ENCODE data around the gene PLEKHG4B.

GRCh38 chr5:172421-172820 is 80.5 kb downstream of the PLEKHG4B start:
- TF ChIP-seq POLR2AphosphoS5 (IDR thresholded peaks at IDR 0.05) = no peak
- TF ChIP-seq, protein P1, sequence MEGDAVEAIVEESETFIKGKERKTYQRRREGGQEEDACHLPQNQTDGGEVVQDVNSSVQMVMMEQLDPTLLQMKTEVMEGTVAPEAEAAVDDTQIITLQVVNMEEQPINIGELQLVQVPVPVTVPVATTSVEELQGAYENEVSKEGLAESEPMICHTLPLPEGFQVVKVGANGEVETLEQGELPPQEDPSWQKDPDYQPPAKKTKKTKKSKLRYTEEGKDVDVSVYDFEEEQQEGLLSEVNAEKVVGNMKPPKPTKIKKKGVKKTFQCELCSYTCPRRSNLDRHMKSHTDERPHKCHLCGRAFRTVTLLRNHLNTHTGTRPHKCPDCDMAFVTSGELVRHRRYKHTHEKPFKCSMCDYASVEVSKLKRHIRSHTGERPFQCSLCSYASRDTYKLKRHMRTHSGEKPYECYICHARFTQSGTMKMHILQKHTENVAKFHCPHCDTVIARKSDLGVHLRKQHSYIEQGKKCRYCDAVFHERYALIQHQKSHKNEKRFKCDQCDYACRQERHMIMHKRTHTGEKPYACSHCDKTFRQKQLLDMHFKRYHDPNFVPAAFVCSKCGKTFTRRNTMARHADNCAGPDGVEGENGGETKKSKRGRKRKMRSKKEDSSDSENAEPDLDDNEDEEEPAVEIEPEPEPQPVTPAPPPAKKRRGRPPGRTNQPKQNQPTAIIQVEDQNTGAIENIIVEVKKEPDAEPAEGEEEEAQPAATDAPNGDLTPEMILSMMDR (IDR thresholded peaks at IDR 0.05 in 8 of 11, conservative IDR thresholded peaks at IDR 0.05 in 3 of 11) = no peak
- TF ChIP-seq POLR2A (IDR thresholded peaks at IDR 0.05) = no peak

Measured in spleen (tissue), 7 donors.